ENCODE results near the gene CCDC63. TPM values are rescaled to one million over a fixed set of nuclear protein-coding genes. Genes with fewer than 3 reads are reported as not detected.

CCDC63 gene
- total and polyA plus RNA-seq, 3 donors from 2014 or later, result 9.0 to 42.4 (median 12.4) TPM

GRCh38 chr12:110845339-110845682, 1.5 kb upstream of the CCDC63 start:
- DNase-seq, result no peak
- Histone ChIP-seq H3K27ac (no peak overlapping the region), H3K36me3 (ENCODE audit: low read depth, missing control alignments) (no peaks in the 10 kb centered on the region), H3K4me3 (no peak overlapping the region), H3K9me3 (no peaks in the 10 kb centered on the region), H3K4me1 (no peaks in the 10 kb centered on the region), H3K27me3 (no peaks in the 10 kb centered on the region)
- intact Hi-C loops (cut with DNase I; ENCODE audit: low total_unique reads), result no loop called here
- no peak for TF ChIP-seq CTCF (IDR thresholded peaks at IDR 0.05)
- no peak for TF ChIP-seq POLR2A (IDR thresholded peaks at IDR 0.05)
- 87 to 88% methylated on average over 4 of the region's 4 CpGs for WGBS, 2 donors

- no peak for TF ChIP-seq CTCF (IDR thresholded peaks at IDR 0.05)
- TF ChIP-seq POLR2A (IDR thresholded peaks at IDR 0.05), result no peak
- Histone ChIP-seq H3K27me3 (no peaks in the 10 kb centered on the region), H3K36me3 (ENCODE audit: low read depth, missing control alignments) (no peaks in the 10 kb centered on the region), H3K27ac (no peak overlapping the region), H3K9me3 (no peaks in the 10 kb centered on the region), H3K4me1 (no peaks in the 10 kb centered on the region), H3K4me3 (no peak overlapping the region)
- WGBS, 2 donors, result 92 to 97% methylated on average over 6 of the region's 6 CpGs
- no peak for DNase-seq
- intact Hi-C loops (cut with DNase I; ENCODE audit: low total_unique reads), result no loop called here
Measured at GRCh38 chr12:110848314-110848923, 1.6 kb downstream of the CCDC63 start.

GRCh38 chr12:110849221-110849620, 2.4 kb downstream of the CCDC63 start:
- no peak for TF ChIP-seq CTCF (IDR thresholded peaks at IDR 0.05)
- no peak for TF ChIP-seq POLR2A (IDR thresholded peaks at IDR 0.05)
- Histone ChIP-seq H3K27me3 (no peaks in the 10 kb centered on the region), H3K27ac (no peak overlapping the region), H3K36me3 (ENCODE audit: low read depth, missing control alignments) (no peaks in the 10 kb centered on the region), H3K9me3 (no peaks in the 10 kb centered on the region), H3K4me1 (no peaks in the 10 kb centered on the region), H3K4me3 (no peak overlapping the region)
- WGBS, 2 donors, result 82 to 85% methylated on average over 4 of the region's 4 CpGs
- no peak for DNase-seq
- intact Hi-C loops (cut with DNase I; ENCODE audit: low total_unique reads), result no loop called here

- Histone ChIP-seq H3K4me1 (no peaks in the 10 kb centered on the region), H3K27me3 (no peaks in the 10 kb centered on the region), H3K36me3 (ENCODE audit: low read depth, missing control alignments) (no peaks in the 10 kb centered on the region), H3K27ac (no peak overlapping the region), H3K9me3 (no peaks in the 10 kb centered on the region), H3K4me3 (no peak overlapping the region)
- intact Hi-C loops (cut with DNase I; ENCODE audit: low total_unique reads), result no loop called here
- 92 to 93% methylated on average over 5 of the region's 5 CpGs for WGBS, 2 donors
- TF ChIP-seq POLR2A (IDR thresholded peaks at IDR 0.05) (no peak), CTCF (IDR thresholded peaks at IDR 0.05) (no peak)
- no peak for DNase-seq
Measured at GRCh38 chr12:110849748-110850403, 3.1 kb downstream of the CCDC63 start.

GRCh38 chr12:110850762-110851161, 4.0 kb downstream of the CCDC63 start:
- WGBS, 2 donors, result 76 to 77% methylated on average over 5 of the region's 5 CpGs
- no peak overlapping the region for H3K27ac ChIP-seq
- no peak overlapping the region for H3K4me3 ChIP-seq
- H3K36me3 ChIP-seq (ENCODE audit: low read depth, missing control alignments), result no peaks in the 10 kb centered on the region
- H3K27me3 ChIP-seq, result no peaks in the 10 kb centered on the region
- TF ChIP-seq POLR2A (IDR thresholded peaks at IDR 0.05) (no peak), CTCF (IDR thresholded peaks at IDR 0.05) (no peak)
- H3K9me3 ChIP-seq, result no peaks in the 10 kb centered on the region
- no peak for DNase-seq
- H3K4me1 ChIP-seq, result no peaks in the 10 kb centered on the region
- intact Hi-C loops (cut with DNase I; ENCODE audit: low total_unique reads), result no loop called here
